ENCODE results near the gene METTL23.

DNA sequence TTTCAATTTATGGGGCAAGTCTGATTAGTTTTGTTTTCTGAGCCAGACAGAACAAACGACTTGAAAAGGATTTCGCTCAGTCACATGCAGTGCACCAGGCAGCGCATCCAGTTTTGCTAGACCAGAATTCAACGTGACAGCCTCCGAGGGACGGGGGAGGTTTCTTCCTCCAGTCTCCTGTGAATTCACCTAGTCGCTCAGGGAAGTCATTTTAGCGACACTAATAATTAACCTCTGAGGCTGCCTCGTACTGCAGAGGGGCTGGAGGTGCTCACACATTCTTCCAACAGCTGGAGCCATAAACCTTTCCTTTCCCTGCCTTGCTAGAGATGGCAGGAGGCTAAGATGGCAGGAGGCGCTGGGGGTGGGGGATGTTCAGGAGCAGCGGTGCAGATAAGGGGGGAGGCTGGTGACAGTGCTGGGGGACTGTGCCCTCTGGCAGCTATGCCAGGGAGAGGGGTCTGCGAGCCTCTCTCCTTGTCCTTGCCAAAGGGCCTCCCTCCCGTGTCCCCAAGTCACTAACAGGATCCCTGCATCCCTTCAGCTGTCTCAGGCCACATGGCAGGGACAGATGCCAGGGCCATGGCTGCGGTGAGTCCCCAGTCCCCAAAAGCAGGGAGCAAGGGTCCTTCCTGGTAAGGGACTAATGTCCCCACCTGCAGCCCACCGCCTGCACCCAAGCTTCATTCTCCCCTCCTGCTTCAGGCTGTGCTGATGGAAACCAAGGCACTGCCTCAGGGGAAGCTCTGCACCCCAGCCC lies 39.9 kb upstream of the METTL23 start:
- TF ChIP-seq, protein P1, sequence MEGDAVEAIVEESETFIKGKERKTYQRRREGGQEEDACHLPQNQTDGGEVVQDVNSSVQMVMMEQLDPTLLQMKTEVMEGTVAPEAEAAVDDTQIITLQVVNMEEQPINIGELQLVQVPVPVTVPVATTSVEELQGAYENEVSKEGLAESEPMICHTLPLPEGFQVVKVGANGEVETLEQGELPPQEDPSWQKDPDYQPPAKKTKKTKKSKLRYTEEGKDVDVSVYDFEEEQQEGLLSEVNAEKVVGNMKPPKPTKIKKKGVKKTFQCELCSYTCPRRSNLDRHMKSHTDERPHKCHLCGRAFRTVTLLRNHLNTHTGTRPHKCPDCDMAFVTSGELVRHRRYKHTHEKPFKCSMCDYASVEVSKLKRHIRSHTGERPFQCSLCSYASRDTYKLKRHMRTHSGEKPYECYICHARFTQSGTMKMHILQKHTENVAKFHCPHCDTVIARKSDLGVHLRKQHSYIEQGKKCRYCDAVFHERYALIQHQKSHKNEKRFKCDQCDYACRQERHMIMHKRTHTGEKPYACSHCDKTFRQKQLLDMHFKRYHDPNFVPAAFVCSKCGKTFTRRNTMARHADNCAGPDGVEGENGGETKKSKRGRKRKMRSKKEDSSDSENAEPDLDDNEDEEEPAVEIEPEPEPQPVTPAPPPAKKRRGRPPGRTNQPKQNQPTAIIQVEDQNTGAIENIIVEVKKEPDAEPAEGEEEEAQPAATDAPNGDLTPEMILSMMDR (IDR thresholded peaks at IDR 0.05): no peak
- TF ChIP-seq POLR2A (IDR thresholded peaks at IDR 0.05): no peak
